K562 (cell line): ENCODE measurements around the gene C1QTNF12. TPM values are rescaled to one million over a fixed set of nuclear protein-coding genes. Genes with fewer than 3 reads are reported as not detected.
A peak's percentile ranks its signal among the peaks of the same experiment; 100 is the strongest.

Experiments used
- ATAC-seq: fragments of 200-7000 bp; cut with Tn5 transposase; 3 replicates; pipeline ENCODE4 v1.9.1; 2020; ENCODE audit warnings: moderate library complexity
- BruUV-seq: library from RNA; stranded (reverse); fragments of 400-500 nt; replicated peaks from 2 replicates; lab custom pipeline; 2021; lab: Mats Ljungman, UMichigan
- CTCF ChIA-PET: fragments of 300-600 bp; formaldehyde crosslinking; extraction: SDS; loops from one replicate; lab custom pipeline; 2021; ENCODE audit warnings: low intra/inter-chr PET ratio; lab: Yijun Ruan, JAX
- POLR2A ChIA-PET: fragments of 300-600, 350-650 bp; sonication (Branson Sonifier 250); formaldehyde crosslinking; extraction: SDS; loops from one replicate; lab custom pipeline; 2021; ENCODE audit warnings: antibody characterized with exemption, inconsistent platforms; lab: Yijun Ruan, JAX
- DNase-seq, 4 experiments: peaks; one replicate each; pipeline versions ENCODE4 v3.0.0 to v3.0.0-alpha.2; 2011 to 2018; ENCODE audit warnings: low spot score in 3 of 4, mixed read lengths in 3 of 4; ENCODE audit errors: extremely low read depth in 1 of 4
- FAIRE-seq: peaks from 2 replicates; lab custom pipeline; 2011; peaks lifted over from hg19 to GRCh38; lab: Jason Lieb, UNC
- H2AFZ ChIP-seq: 2 replicates; pipeline ENCODE4 v1.6.0; 2011; ENCODE audit warnings: low read depth, low read length, control low read depth, inconsistent platforms
- H3K27ac ChIP-seq: fragments of 200-600 bp; 3 replicates; pipeline ENCODE4 v1.8.0; 2011; ENCODE audit warnings: low read depth, mild to moderate bottlenecking, control low read depth, inconsistent platforms, low read length, moderate library complexity, mixed read lengths; ENCODE audit errors: extremely low read depth
- H3K27me3 ChIP-seq, 2 experiments: fragments of 300-600 bp in 1 of 2; 2 replicates in 1 of 2; 3 replicates in 1 of 2; pipeline versions ENCODE4 v1.6.0 to v1.8.0; 2011; ENCODE audit warnings: inconsistent platforms in 2 of 2, low read length in 2 of 2, mild to moderate bottlenecking in 1 of 2, mixed read lengths in 1 of 2, moderate library complexity in 1 of 2; ENCODE audit not compliant: control insufficient read depth in 2 of 2, insufficient read depth in 2 of 2
- H3K36me3 ChIP-seq: fragments of 300-600 bp; 3 replicates; pipeline ENCODE4 v1.8.0; 2011; ENCODE audit warnings: mild to moderate bottlenecking, low read length, inconsistent platforms; ENCODE audit not compliant: control insufficient read depth, insufficient read depth
- H3K4me1 ChIP-seq, 2 experiments: fragments of 200-600 bp in 1 of 2; replicated peaks in 1 of 2; 2 replicates in 1 of 2; 3 replicates in 1 of 2; pipeline versions ENCODE4 v1.5.1 to v1.8.0; 2011; ENCODE audit warnings: inconsistent platforms in 2 of 2, low read length in 2 of 2, mild to moderate bottlenecking in 1 of 2, mixed read lengths in 1 of 2, moderate library complexity in 1 of 2; ENCODE audit not compliant: control insufficient read depth in 2 of 2, insufficient read depth in 2 of 2
- H3K4me2 ChIP-seq: 2 replicates; pipeline ENCODE4 v1.6.1; 2011; ENCODE audit warnings: low read length, control low read depth, inconsistent platforms, mixed read lengths; ENCODE audit not compliant: insufficient read depth
- H3K4me3 ChIP-seq: fragments of 200-600 bp; sonication (generic), shearing (Covaris generic); 2 replicates; pipeline ENCODE4 v1.5.1; 2016; ENCODE audit warnings: control low read depth, inconsistent platforms
- H3K79me2 ChIP-seq: fragments of 200-600 bp; 3 replicates; pipeline ENCODE4 v1.8.0; 2011; ENCODE audit warnings: low read length, inconsistent platforms; ENCODE audit not compliant: control insufficient read depth, insufficient read depth
- H3K9ac ChIP-seq, 2 experiments: 2 replicates each; pipeline versions ENCODE4 v1.6.0 to v1.6.1; 2011; ENCODE audit warnings: low read depth in 2 of 2, low read length in 2 of 2, control low read depth in 1 of 2, inconsistent platforms in 1 of 2, mild to moderate bottlenecking in 1 of 2, mixed read lengths in 1 of 2; ENCODE audit not compliant: insufficient read depth in 1 of 2
- H3K9me1 ChIP-seq: one replicate; pipeline ENCODE4 v1.6.0; 2011; ENCODE audit warnings: inconsistent platforms, mild to moderate bottlenecking, low read length, moderate library complexity; ENCODE audit not compliant: control insufficient read depth, insufficient read depth
- H3K9me3 ChIP-seq: replicated peaks from 2 replicates; pipeline ENCODE4 v1.5.1; 2011; ENCODE audit warnings: low read depth, low read length, inconsistent platforms; ENCODE audit not compliant: control insufficient read depth, insufficient read depth
- H4K20me1 ChIP-seq: replicated peaks from 2 replicates; pipeline ENCODE4 v1.6.1; 2011; ENCODE audit warnings: low read length, inconsistent platforms, mixed read lengths; ENCODE audit not compliant: control insufficient read depth, insufficient read depth
- ATF3 ChIP-seq, 2 experiments: fragments of 450-650 bp in 1 of 2; sonication (generic) in 1 of 2; formaldehyde crosslinking in 1 of 2; IDR thresholded peaks in 1 of 2; conservative IDR thresholded peaks in 1 of 2; 2 replicates each; pipeline versions ENCODE4 v1.6.1 to v1.8.1; 2016 to 2023; ENCODE audit warnings: mild to moderate bottlenecking in 2 of 2, moderate library complexity in 2 of 2, inconsistent platforms in 1 of 2, missing genetic modification reagents in 1 of 2
- BCOR ChIP-seq: fragments of 450-650 bp; IDR thresholded peaks from 2 replicates; pipeline ENCODE4 v1.6.1; 2016
- ESRRA ChIP-seq: fragments of 450-650 bp; IDR thresholded peaks from 2 replicates; pipeline ENCODE4 v1.6.1; 2014; ENCODE audit warnings: low read depth, mild to moderate bottlenecking, moderate library complexity, borderline replicate concordance
- ETV5 ChIP-seq: sonication (generic); formaldehyde crosslinking; IDR thresholded peaks from 2 replicates; pipeline ENCODE4 v1.4.0; 2020; ENCODE audit warnings: low read depth, mild to moderate bottlenecking, missing genetic modification reagents
- FOSL1 ChIP-seq: fragments of 200-800 bp; sonication (Bioruptor generic); conservative IDR thresholded peaks from 2 replicates; pipeline ENCODE4 v1.6.1; 2016; ENCODE audit warnings: missing genetic modification characterization, missing compliant biosample characterization
- HCFC1 ChIP-seq: IDR thresholded peaks from 2 replicates; pipeline ENCODE4 v1.6.1; 2012; ENCODE audit warnings: low read depth, low read length, improper control_type of control experiment
- KDM1A ChIP-seq, 2 experiments: fragments of 450-650 bp; IDR thresholded peaks; 2 replicates each; pipeline ENCODE4 v1.6.1; 2016; ENCODE audit warnings: mild to moderate bottlenecking in 2 of 2
- PML ChIP-seq: IDR thresholded peaks from 2 replicates; pipeline ENCODE4 v1.6.1; 2012; ENCODE audit warnings: low read length, inconsistent platforms
- RBM15 ChIP-seq: fragments of 200-400 bp; formaldehyde crosslinking; IDR thresholded peaks from 2 replicates; pipeline ENCODE4 v1.6.1; 2018; ENCODE audit warnings: mild to moderate bottlenecking, low read length, moderate library complexity; ENCODE audit not compliant: insufficient read depth
- RCOR1 ChIP-seq, 2 experiments: IDR thresholded peaks; 2 replicates each; pipeline ENCODE4 v1.6.1; 2012; ENCODE audit warnings: low read depth in 2 of 2, low read length in 2 of 2, borderline replicate concordance in 1 of 2, improper control_type of control experiment in 1 of 2
- SMARCA5 ChIP-seq: fragments of 450-650 bp; IDR thresholded peaks from 2 replicates; pipeline ENCODE4 v1.6.1; 2016
- ZFP36 ChIP-seq: fragments of 150-350 bp; IDR thresholded peaks from 2 replicates; pipeline ENCODE4 v1.6.1; 2018; ENCODE audit warnings: low read length, low read depth; ENCODE audit not compliant: partially characterized antibody
- ZNF274 ChIP-seq: IDR thresholded peaks from 2 replicates; pipeline ENCODE4 v1.6.1; 2011; ENCODE audit warnings: low read depth, mild to moderate bottlenecking, low read length, moderate library complexity, borderline replicate concordance
- WGBS: fragments of 100-300 bp; shearing (Covaris generic); methylation state at CpG from one replicate; pipeline ENCODE4 v1.1.6; 2016; ENCODE audit warnings: low coverage, mixed read lengths; ENCODE audit not compliant: insufficient coverage; ENCODE audit errors: missing lambda C conversion rate; 5-methylcytosine and 5-hydroxymethylcytosine counted together
- in situ Hi-C: fragments of 300-500 bp; cut with MboI; formaldehyde crosslinking; loops from 4 replicates; pipeline ENCODE4 v1.15.0; 2018; ENCODE audit warnings: inconsistent platforms, mixed read lengths
- intact Hi-C: fragments of 100-400 bp; cut with micrococcal nuclease; formaldehyde crosslinking; loops from 2 replicates; pipeline ENCODE4 v1.14.2; 2022
- polyA plus RNA-seq, 8 experiments: library from polyadenylated mRNA; depleted of rRNA in 4 of 8; stranded (reverse) in 5 of 8; unstranded in 3 of 8; fragments of >200 nt; fragmentation: Nextera tagmentation in 2 of 8; fragmentation: Illumina TruSeq in 1 of 8; extraction: Ambion mirVana in 2 of 8; extraction: Trizol in 1 of 8; gene quantifications; 2 replicates each; pipeline versions ENCODE4 v1.2.1 to v1.2.3, GENCODE V29; 2011 to 2014; ENCODE audit warnings: inconsistent platforms in 1 of 8, missing spikeins in 1 of 8
- total RNA-seq, 7 experiments: library from RNA; depleted of rRNA in 6 of 7; stranded (reverse); fragments of >200 nt in 6 of 7; fragmentation: Illumina TruSeq in 2 of 7; extraction: Trizol in 2 of 7; gene quantifications; 2 replicates each; pipeline versions ENCODE4 v1.2.1 to v1.2.3, GENCODE V29; 2011 to 2021; ENCODE audit warnings: low replicate concordance in 1 of 7

C1QTNF12 gene
- total and polyA plus RNA-seq, 9 of the 15 experiments (the other 6 are each of a cell fraction or from before 2014, with no cell fraction given) = 0.11 to 4.3 (median 0.93) TPM; not detected in 3

GRCh38 chr1:1281533-1282321 lies 35.2 kb upstream of the C1QTNF12 start:
- no peaks in the 10 kb centered on the region for H3K79me2 ChIP-seq
- peak; percentile 32 for FAIRE-seq
- ATAC-seq = peak; percentile 13; the same call in 2 of the 3 replicates
- peaks cover 3% of the 10 kb centered on the region for H3K9me1 ChIP-seq
- H3K27ac ChIP-seq = no peak overlapping the region
- 21% methylated on average over 20 of the region's 26 CpGs for WGBS
- DNase-seq = peak in 1 of 4 experiments; percentile 29
- in situ Hi-C loops = no loop called here
- H3K27me3 ChIP-seq = peaks cover 0 to 12% of the 10 kb centered on the region in 2 experiments; a peak in 2 of 5 replicates
- no peak overlapping the region for H3K4me3 ChIP-seq
- no peaks in the 10 kb centered on the region for H3K9me3 ChIP-seq
- H3K4me2 ChIP-seq = no peak overlapping the region
- no TSS peak for BruUV-seq
- intact Hi-C loops = no loop called here
- H3K4me1 ChIP-seq = peaks cover 0 to 52% of the 10 kb centered on the region in 2 experiments; a peak in 3 of 5 replicates
- POLR2A ChIA-PET = interaction anchor here (0.7 to 1.0 kb wide), 3 partner anchors 8 to 10 kb away, joined by 3 to 4 read pairs (median 3); partner anchors contain the start of gene UBE2J2
- H3K9ac ChIP-seq = no peak overlapping the region; a peak in 1 of 4 replicates
- H2AFZ ChIP-seq = no peak overlapping the region
- H3K36me3 ChIP-seq = no peaks in the 10 kb centered on the region
- CTCF ChIA-PET = no interaction called here
- H4K20me1 ChIP-seq = no peaks in the 10 kb centered on the region
- TF ChIP-seq ZFP36 (peak; percentile 92), HCFC1 (no peak), RCOR1 (IDR thresholded peaks at IDR 0.05; ENCODE audit: borderline replicate concordance in 1 of 2, low read depth in 2 of 2, low read length in 2 of 2) (0 out of 4 replicates have a peak, but pooled peaks of 1 of the 2 experiments have one; percentile 34), ZNF274 (no peak), PML (no peak), FOSL1 (peak; percentile 45; the same call in 1 of the 2 replicates), ESRRA (peak; percentile 16; the same call in 1 of the 2 replicates), RBM15 (no peak), BCOR (peak; percentile 87), KDM1A (IDR thresholded peaks at IDR 0.05) (peak in 1 of 2 experiments; percentile 78; a peak in 2 of 4 replicates), SMARCA5 (peak; percentile 62; the same call in 1 of the 2 replicates), ETV5 (no peak), ATF3 (IDR thresholded peaks at IDR 0.05) (peak; percentile 60), ATF3 (CRISPR knock-in tag; conservative IDR thresholded peaks at IDR 0.05) (no peak)
